OCI-LY1 (cell line): ENCODE measurements around the gene MEGF6.

Experiments used
- H2AFZ ChIP-seq: fragments of 200-600 bp; sonication (generic), shearing (Covaris generic); 2 replicates; pipeline ENCODE4 v1.6.0; 2014; ENCODE audit warnings: antibody characterized with exemption, mild to moderate bottlenecking, low read length
- H3F3A ChIP-seq: fragments of 200-600 bp; sonication (generic), shearing (Covaris generic); 2 replicates; pipeline ENCODE4 v1.6.0; 2014; ENCODE audit warnings: mild to moderate bottlenecking, antibody characterized with exemption, low read length, moderate library complexity; ENCODE audit not compliant: insufficient read depth
- H3K27ac ChIP-seq: fragments of 200-600 bp; sonication (generic); 2 replicates; pipeline ENCODE4 v1.5.1; 2014; ENCODE audit warnings: low read length, mixed run types, mild to moderate bottlenecking, low read depth; ENCODE audit not compliant: poor library complexity, severe bottlenecking
- H3K27me3 ChIP-seq: fragments of 200-600 bp; sonication (generic); 2 replicates; pipeline ENCODE4 v1.6.0; 2014; ENCODE audit warnings: antibody characterized with exemption, mild to moderate bottlenecking, low read length, moderate library complexity; ENCODE audit not compliant: insufficient read depth
- H3K36me3 ChIP-seq: fragments of 200-600 bp; sonication (generic); 2 replicates; pipeline ENCODE4 v1.6.1; 2014; ENCODE audit warnings: mild to moderate bottlenecking, antibody characterized with exemption, low read length, moderate library complexity, mixed read lengths; ENCODE audit not compliant: insufficient read depth
- H3K4me1 ChIP-seq: fragments of 200-600 bp; sonication (generic); 2 replicates; pipeline ENCODE4 v1.5.1; 2014; ENCODE audit warnings: mild to moderate bottlenecking, low read length, moderate library complexity; ENCODE audit not compliant: insufficient read depth, severe bottlenecking
- H3K4me2 ChIP-seq: fragments of 200-600 bp; sonication (generic), shearing (Covaris generic); 2 replicates; pipeline ENCODE4 v1.6.1; 2014; ENCODE audit warnings: low read length
- H3K4me3 ChIP-seq: fragments of 200-600 bp; sonication (generic); 2 replicates; pipeline ENCODE4 v1.5.1; 2014; ENCODE audit warnings: low read length, low read depth, mild to moderate bottlenecking, mixed read lengths; ENCODE audit not compliant: poor library complexity, severe bottlenecking
- H3K79me2 ChIP-seq: fragments of 200-600 bp; shearing (Covaris generic); 2 replicates; pipeline ENCODE4 v1.6.1; 2016; ENCODE audit warnings: mixed run types, low read length, mixed read lengths; ENCODE audit not compliant: insufficient read depth
- H3K9ac ChIP-seq: fragments of 200-600 bp; sonication (generic), shearing (Covaris generic); 2 replicates; pipeline ENCODE4 v1.6.1; 2014; ENCODE audit warnings: mild to moderate bottlenecking, low read length, mixed read lengths
- H3K9me2 ChIP-seq: fragments of 200-600 bp; sonication (generic), shearing (Covaris generic); 2 replicates; pipeline ENCODE4 v1.6.1; 2014; ENCODE audit warnings: low read depth, mild to moderate bottlenecking, low read length, mixed read lengths
- H3K9me3 ChIP-seq: fragments of 200-600 bp; shearing (Covaris generic); 2 replicates; pipeline ENCODE4 v1.6.1; 2014; ENCODE audit warnings: low read length, mixed read lengths
- H4K20me1 ChIP-seq: fragments of 200-600 bp; sonication (generic), shearing (Covaris generic); 2 replicates; pipeline ENCODE4 v1.6.0; 2016; ENCODE audit warnings: mild to moderate bottlenecking, low read length; ENCODE audit not compliant: insufficient read depth
- EZH2 ChIP-seq: fragments of 200-600 bp; sonication (generic), shearing (Covaris generic); IDR thresholded peaks from 2 replicates; pipeline ENCODE4 v1.8.0; 2017; ENCODE audit warnings: borderline replicate concordance, mixed run types, mild to moderate bottlenecking, antibody characterized with exemption, low read length, moderate library complexity, mixed read lengths
- TF ChIP-seq, protein P1 (sequence below): fragments of 200-600 bp; sonication (generic), shearing (Covaris generic); IDR thresholded peaks from 2 replicates; pipeline ENCODE4 v1.5.1; 2017; ENCODE audit warnings: mild to moderate bottlenecking, antibody characterized with exemption, low read length, moderate library complexity, mixed read lengths

MEGF6 gene

DNA sequence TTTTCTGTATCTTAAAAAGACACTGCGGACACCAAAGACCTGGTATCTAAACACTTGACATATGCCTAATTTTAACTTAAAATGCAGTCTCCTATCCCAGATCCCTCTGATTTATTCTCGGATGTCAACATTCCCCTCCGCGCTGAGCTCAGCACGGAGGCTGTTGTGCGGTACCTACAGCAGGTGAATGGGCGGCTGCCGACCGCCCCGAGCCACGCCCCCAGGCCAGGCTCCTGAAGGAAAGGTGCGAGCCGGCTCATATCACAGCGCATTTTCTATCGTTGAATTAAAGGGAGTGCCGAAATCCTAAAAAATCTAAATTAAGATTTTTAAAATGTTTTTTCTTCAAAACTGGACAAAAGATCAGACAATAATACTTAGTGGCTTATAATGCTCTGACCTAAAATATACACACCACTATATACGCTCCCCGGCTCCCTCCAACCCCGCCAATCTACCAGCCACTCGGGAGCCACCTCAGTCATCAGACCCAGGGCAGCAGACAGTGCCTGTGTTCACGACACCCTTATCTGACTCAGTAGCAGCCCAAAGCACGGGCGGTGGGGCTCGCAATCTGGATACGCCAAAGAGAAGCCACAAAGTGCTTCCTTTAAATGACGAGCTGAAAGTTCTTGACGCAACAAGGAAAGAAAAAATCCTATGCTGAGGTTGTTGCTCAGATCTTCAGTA, 34.5 kb upstream of the MEGF6 start:
- Histone ChIP-seq H4K20me1 (no peaks in the 10 kb centered on the region), H3K4me3 (no peak overlapping the region), H3F3A (no peaks in the 10 kb centered on the region), H3K36me3 (peaks cover 20% of the 10 kb centered on the region; the same call in 1 of the 2 replicates), H3K9me3 (no peaks in the 10 kb centered on the region), H3K27ac (no peak overlapping the region), H3K9me2 (no peaks in the 10 kb centered on the region), H2AFZ (no peak overlapping the region), H3K4me2 (no peak overlapping the region), H3K9ac (no peak overlapping the region), H3K4me1 (peaks cover 14% of the 10 kb centered on the region), H3K79me2 (no peaks in the 10 kb centered on the region), H3K27me3 (no peaks in the 10 kb centered on the region)
- TF ChIP-seq, protein P1, sequence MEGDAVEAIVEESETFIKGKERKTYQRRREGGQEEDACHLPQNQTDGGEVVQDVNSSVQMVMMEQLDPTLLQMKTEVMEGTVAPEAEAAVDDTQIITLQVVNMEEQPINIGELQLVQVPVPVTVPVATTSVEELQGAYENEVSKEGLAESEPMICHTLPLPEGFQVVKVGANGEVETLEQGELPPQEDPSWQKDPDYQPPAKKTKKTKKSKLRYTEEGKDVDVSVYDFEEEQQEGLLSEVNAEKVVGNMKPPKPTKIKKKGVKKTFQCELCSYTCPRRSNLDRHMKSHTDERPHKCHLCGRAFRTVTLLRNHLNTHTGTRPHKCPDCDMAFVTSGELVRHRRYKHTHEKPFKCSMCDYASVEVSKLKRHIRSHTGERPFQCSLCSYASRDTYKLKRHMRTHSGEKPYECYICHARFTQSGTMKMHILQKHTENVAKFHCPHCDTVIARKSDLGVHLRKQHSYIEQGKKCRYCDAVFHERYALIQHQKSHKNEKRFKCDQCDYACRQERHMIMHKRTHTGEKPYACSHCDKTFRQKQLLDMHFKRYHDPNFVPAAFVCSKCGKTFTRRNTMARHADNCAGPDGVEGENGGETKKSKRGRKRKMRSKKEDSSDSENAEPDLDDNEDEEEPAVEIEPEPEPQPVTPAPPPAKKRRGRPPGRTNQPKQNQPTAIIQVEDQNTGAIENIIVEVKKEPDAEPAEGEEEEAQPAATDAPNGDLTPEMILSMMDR = no peak
- TF ChIP-seq EZH2 = no peak

DNA sequence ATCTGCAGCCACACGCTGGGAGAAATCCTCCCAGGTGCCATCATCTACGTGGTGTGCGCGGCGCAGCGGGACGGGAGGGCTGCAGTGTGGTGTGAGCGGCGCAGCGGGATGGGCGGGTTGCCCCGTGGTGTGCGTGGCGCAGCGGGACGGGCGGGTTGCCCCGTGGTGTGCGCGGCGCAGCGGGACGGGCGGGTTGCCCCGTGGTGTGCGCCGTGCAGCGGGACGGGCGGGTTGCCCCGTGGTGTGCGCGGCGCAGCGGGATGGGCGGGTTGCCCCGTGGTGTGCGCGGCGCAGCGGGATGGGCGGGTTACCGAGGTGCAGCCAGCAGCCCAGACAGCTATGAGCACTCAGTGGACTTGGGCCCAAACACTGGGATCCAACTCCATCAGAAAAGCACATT, 33.9 kb upstream of the MEGF6 start:
- H3K79me2 ChIP-seq = no peaks in the 10 kb centered on the region
- H3K9me3 ChIP-seq = no peaks in the 10 kb centered on the region
- H2AFZ ChIP-seq = no peak overlapping the region
- no peak overlapping the region for H3K9ac ChIP-seq
- H4K20me1 ChIP-seq = no peaks in the 10 kb centered on the region
- H3K36me3 ChIP-seq = peaks cover 20% of the 10 kb centered on the region; the same call in 1 of the 2 replicates
- no peak overlapping the region for H3K4me3 ChIP-seq
- peaks cover 14% of the 10 kb centered on the region for H3K4me1 ChIP-seq
- H3K4me2 ChIP-seq = no peak overlapping the region
- no peaks in the 10 kb centered on the region for H3K27me3 ChIP-seq
- H3K9me2 ChIP-seq = no peaks in the 10 kb centered on the region
- TF ChIP-seq, protein P1 = no peak
- TF ChIP-seq EZH2 = no peak
- no peaks in the 10 kb centered on the region for H3F3A ChIP-seq
- H3K27ac ChIP-seq = no peak overlapping the region

DNA sequence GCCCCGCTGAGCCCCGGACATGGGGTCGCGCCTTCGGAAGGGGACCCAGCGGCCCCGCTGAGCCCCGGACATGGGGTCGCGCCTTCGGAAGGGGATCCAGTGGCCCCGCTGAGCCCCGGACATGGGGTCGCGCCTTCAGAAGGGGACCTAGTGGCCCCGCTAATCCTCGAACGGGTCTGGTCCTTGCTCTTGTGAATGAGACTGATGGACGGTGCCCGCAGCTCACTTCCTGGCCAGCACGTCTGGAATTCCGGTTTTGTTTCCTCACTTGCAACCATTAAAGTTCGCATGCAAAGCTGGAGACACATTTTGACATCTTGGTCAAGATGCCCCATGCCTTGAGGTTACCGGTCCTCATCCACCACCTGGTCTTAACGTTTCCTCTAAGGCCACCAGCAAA, 33.0 kb upstream of the MEGF6 start:
- Histone ChIP-seq H3K4me2 (no peak overlapping the region), H3K9me3 (no peaks in the 10 kb centered on the region)

More for the DNA sequence above, 33.0 kb upstream of the MEGF6 start:
- H3K27ac ChIP-seq = no peak overlapping the region
- H3F3A ChIP-seq = no peaks in the 10 kb centered on the region
- H3K9me2 ChIP-seq = no peaks in the 10 kb centered on the region
- no peak overlapping the region for H3K4me3 ChIP-seq
- H4K20me1 ChIP-seq = no peaks in the 10 kb centered on the region
- H3K36me3 ChIP-seq = peaks cover 20% of the 10 kb centered on the region; the same call in 1 of the 2 replicates
- no peak overlapping the region for H3K9ac ChIP-seq
- TF ChIP-seq, protein P1 = no peak
- no peak for TF ChIP-seq EZH2
- H2AFZ ChIP-seq = no peak overlapping the region
- H3K27me3 ChIP-seq = no peaks in the 10 kb centered on the region
- peaks cover 12% of the 10 kb centered on the region for H3K4me1 ChIP-seq
- H3K79me2 ChIP-seq = no peaks in the 10 kb centered on the region
